ENCODE results near the gene PRSS12.

GRCh38 chr4:118281611-118282442 lies 71.0 kb downstream of the PRSS12 start:
- TF ChIP-seq EZH2 (IDR thresholded peaks at IDR 0.05; ENCODE audit: borderline replicate concordance, insufficient read depth, low read length, poor library complexity, severe bottlenecking): no peak
- TF ChIP-seq CTCF (IDR thresholded peaks at IDR 0.05; ENCODE audit: poor library complexity, severe bottlenecking): no peak
- no peak for TF ChIP-seq POLR2AphosphoS5 (IDR thresholded peaks at IDR 0.05)
- TF ChIP-seq RAD21 (conservative IDR thresholded peaks at IDR 0.05): no peak
- no peak for TF ChIP-seq EP300 (conservative IDR thresholded peaks at IDR 0.05; ENCODE audit: poor library complexity, severe bottlenecking)
- TF ChIP-seq REST (IDR thresholded peaks at IDR 0.05; ENCODE audit: borderline replicate concordance): no peak
- TF ChIP-seq SMC3 (conservative IDR thresholded peaks at IDR 0.05; ENCODE audit: poor library complexity): no peak
- no peak for TF ChIP-seq TAF1 (IDR thresholded peaks at IDR 0.05; ENCODE audit: low read depth)

Data from neural cell (in vitro differentiated cells).